Measurements from ENCODE around the gene SDK1. TPM values are rescaled to one million over a fixed set of nuclear protein-coding genes. Genes with fewer than 3 reads are reported as not detected.

The SDK1 gene
- total RNA-seq, 4 donors from 2014 or later, result 2.5 to 12.9 (median 6.1) TPM

DNA sequence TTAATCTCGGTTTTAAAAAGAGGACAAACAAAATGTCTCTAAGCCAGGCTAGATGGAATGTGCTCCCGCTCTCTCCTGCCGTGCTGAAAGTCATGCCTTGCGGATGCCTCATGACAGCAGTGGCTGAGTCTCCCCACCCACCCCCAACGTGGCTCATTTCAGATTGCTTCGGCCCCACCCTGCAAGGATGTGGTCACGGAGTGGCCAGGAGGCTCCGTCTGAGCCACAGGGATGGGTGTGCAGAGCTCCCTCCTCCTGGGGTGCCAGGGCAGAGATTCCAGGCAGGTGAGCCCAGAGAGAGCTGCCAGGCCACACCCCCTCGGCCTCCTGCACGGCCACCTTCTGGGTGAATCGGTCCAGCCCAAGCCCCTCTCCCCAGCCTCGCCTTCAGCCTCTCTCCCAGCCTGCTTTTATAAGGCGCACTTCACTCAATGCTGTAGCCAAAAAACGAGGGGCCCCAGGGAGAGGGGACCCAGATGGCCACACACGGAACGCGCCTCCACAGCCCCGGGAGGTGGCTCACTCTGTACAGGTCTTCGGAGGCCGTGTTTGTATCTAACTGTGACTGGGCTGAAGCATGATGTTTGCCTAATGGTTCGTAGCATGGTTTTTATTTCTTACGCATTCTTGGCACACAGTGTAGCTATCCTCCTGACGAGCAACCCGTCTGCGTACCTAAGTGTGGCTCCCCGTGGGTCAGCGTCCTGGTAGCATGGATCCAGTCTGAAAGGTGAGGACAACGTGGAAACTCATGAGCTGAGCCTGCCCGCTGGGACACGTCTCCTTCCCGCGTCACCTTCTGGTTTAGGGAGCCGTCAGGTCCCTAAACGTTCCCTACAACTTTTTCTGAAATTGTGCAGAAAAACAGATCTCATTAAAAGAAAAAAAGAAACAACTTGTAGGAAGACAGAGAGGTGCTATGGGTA, 967.3 kb downstream of the SDK1 start:
- TF ChIP-seq POLR2AphosphoS5 (IDR thresholded peaks at IDR 0.05) (no peak), POLR2A (IDR thresholded peaks at IDR 0.05) (no peak), CTCF (IDR thresholded peaks at IDR 0.05) (no peak)
- WGBS, result 86% methylated on average over 34 of the region's 34 CpGs
- DNase-seq (ENCODE audit: low spot score in 2 of 2), result no peak

DNA sequence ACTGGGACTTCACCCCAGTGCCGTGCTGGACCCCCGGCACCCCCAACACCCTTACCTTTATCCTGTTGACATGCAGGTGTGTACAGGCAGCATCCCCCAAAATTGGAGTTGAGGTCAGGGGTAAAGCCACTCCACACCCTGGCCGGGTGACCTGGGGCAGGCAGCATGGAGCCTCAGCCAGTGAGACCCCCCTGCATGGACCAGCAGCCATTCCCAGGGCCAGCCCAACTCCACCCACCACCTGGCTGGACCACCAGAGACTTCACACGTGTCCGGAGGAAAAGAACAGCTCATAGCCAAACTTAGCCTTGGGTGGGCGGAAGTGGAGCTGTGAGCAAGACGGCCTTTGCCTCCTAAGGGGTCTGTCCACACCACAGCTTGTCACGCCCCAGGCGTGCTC, 968.0 kb downstream of the SDK1 start:
- no peak overlapping the region for H3K27ac ChIP-seq
- peaks cover 7% of the 10 kb centered on the region for H3K27me3 ChIP-seq
- TF ChIP-seq POLR2AphosphoS5 (IDR thresholded peaks at IDR 0.05) (no peak), CTCF (IDR thresholded peaks at IDR 0.05) (no peak), EP300 (IDR thresholded peaks at IDR 0.05) (no peak), POLR2A (IDR thresholded peaks at IDR 0.05) (no peak)
- no peaks in the 10 kb centered on the region for H3K36me3 ChIP-seq
- no peaks in the 10 kb centered on the region for H3K9me3 ChIP-seq
- H3K4me1 ChIP-seq, result no peaks in the 10 kb centered on the region
- no peak for DNase-seq (ENCODE audit: low spot score in 2 of 2)
- H3K4me3 ChIP-seq, result no peak overlapping the region
- WGBS, result 86% methylated on average over 9 of the region's 9 CpGs

More for the DNA sequence above, 967.3 kb downstream of the SDK1 start:
- Histone ChIP-seq H3K4me3 (no peak overlapping the region), H3K27ac (no peak overlapping the region), H3K4me1 (no peaks in the 10 kb centered on the region), H3K9me3 (no peaks in the 10 kb centered on the region), H3K36me3 (no peaks in the 10 kb centered on the region), H3K27me3 (peaks cover 7% of the 10 kb centered on the region)

DNA sequence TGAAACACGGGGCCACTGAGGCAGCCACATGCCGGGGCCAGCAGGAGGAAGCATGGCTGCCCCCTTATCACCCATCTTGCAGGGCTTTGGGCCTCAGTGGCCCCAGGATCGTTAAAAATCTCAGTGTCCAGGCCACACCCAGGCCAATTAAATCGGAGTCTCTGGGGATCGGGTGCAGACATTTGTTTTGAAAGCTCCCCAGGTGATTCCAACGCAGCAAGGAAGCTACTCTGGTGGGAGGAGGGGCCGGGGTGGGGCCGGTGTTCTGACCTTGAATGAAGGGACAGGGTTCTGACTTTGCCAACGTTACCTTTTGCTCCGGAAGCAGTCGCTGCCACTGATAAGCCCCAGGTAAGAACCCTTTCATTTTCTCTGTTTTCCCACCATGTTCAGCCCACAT, 968.7 kb downstream of the SDK1 start:
- Histone ChIP-seq H3K36me3 (no peaks in the 10 kb centered on the region), H3K4me3 (no peak overlapping the region), H3K9me3 (no peaks in the 10 kb centered on the region), H3K27ac (no peak overlapping the region), H3K4me1 (no peaks in the 10 kb centered on the region), H3K27me3 (peaks cover 5% of the 10 kb centered on the region)
- 84% methylated on average over 11 of the region's 11 CpGs for WGBS
- TF ChIP-seq POLR2A (IDR thresholded peaks at IDR 0.05) (no peak), EP300 (IDR thresholded peaks at IDR 0.05) (no peak), CTCF (IDR thresholded peaks at IDR 0.05) (no peak), POLR2AphosphoS5 (IDR thresholded peaks at IDR 0.05) (no peak)
- no peak for DNase-seq (ENCODE audit: low spot score in 2 of 2)

DNA sequence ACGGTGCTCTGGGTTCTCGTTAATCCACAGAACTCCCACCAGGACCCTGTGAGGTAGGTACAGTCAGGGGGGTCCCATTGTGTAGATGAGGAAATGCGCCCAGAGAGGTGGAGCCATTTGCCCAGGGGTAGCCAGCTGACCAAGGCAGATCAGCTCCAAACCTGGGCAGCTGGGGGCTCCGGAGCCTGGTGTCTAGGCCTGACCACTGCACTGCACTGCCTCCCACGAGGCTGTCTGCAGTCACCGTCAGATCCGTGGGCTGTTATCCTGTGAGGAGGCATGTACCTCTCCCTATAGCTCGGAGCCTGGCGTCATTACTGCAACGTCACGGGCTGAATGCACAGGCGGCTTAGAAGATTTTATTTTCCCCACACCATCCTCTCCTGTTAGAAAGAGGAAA, 969.2 kb downstream of the SDK1 start:
- no peaks in the 10 kb centered on the region for H3K9me3 ChIP-seq
- no peak overlapping the region for H3K4me3 ChIP-seq
- H3K4me1 ChIP-seq, result no peaks in the 10 kb centered on the region
- WGBS, result 84% methylated on average over 11 of the region's 12 CpGs
- no peak for TF ChIP-seq CTCF (IDR thresholded peaks at IDR 0.05)
- TF ChIP-seq POLR2A (IDR thresholded peaks at IDR 0.05), result no peak
- no peak for TF ChIP-seq EP300 (IDR thresholded peaks at IDR 0.05)
- no peak for TF ChIP-seq POLR2AphosphoS5 (IDR thresholded peaks at IDR 0.05)
- H3K27ac ChIP-seq, result no peak overlapping the region
- DNase-seq (ENCODE audit: low spot score in 2 of 2), result no peak
- H3K27me3 ChIP-seq, result peaks cover 5% of the 10 kb centered on the region
- no peaks in the 10 kb centered on the region for H3K36me3 ChIP-seq

DNA sequence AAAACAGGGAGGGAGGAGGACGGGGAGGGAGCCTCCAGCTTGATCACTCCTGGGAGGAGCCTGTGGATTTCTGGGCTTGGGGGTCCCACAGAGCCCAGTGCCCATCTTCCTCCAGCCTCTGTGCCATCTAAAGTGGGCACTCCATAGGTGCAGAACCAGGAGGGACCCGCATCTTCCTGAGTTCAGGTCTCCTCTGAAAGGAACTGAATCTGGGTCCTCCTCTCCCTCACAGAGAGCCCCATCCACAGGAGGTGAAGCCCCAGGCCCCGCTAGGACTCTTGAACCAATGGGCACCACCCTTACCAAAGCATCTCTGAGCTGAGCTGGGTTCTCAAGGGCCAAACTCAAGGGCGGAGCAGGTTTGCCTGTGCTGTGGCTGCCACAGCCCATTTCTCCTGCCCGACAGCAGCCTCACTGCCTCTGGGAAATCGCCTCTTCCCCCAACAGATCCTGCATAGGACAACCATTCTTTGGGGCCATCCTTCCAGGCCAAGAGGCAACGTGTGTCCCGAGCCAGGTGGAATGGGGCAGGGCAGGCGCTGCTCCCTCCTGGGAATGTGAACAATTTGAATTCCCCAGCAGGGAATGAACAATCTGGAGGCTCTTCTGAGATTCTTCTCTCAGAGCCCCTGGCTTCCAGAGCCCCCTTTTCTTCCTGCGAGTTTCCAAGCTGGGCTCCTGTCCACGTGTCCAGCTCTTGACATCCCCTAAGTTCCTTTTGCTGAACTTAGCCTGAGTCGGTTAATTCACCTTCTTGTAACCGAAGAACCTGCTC, 970.1 kb downstream of the SDK1 start:
- Histone ChIP-seq H3K36me3 (no peaks in the 10 kb centered on the region), H3K9me3 (no peaks in the 10 kb centered on the region), H3K27ac (no peak overlapping the region), H3K27me3 (no peaks in the 10 kb centered on the region), H3K4me3 (no peak overlapping the region), H3K4me1 (no peaks in the 10 kb centered on the region)
- DNase-seq (ENCODE audit: low spot score in 2 of 2), result no peak
- 79% methylated on average over 8 of the region's 13 CpGs for WGBS
- TF ChIP-seq POLR2A (IDR thresholded peaks at IDR 0.05) (no peak), POLR2AphosphoS5 (IDR thresholded peaks at IDR 0.05) (no peak), CTCF (IDR thresholded peaks at IDR 0.05) (no peak), EP300 (IDR thresholded peaks at IDR 0.05) (no peak)
